ENCODE results near the gene KLHL17.
"Not testable (repeated sequence)": the region's sequence is repeated elsewhere in the genome, so short reads cannot be mapped to it uniquely, and the experiment has no call there.

KLHL17 gene

GRCh38 chr1:970242-970972 lies 10.0 kb downstream of the KLHL17 start:
- no peak for DNase-seq

GRCh38 chr1:970973-971730 lies 10.8 kb downstream of the KLHL17 start:
- no peak for DNase-seq

DNA sequence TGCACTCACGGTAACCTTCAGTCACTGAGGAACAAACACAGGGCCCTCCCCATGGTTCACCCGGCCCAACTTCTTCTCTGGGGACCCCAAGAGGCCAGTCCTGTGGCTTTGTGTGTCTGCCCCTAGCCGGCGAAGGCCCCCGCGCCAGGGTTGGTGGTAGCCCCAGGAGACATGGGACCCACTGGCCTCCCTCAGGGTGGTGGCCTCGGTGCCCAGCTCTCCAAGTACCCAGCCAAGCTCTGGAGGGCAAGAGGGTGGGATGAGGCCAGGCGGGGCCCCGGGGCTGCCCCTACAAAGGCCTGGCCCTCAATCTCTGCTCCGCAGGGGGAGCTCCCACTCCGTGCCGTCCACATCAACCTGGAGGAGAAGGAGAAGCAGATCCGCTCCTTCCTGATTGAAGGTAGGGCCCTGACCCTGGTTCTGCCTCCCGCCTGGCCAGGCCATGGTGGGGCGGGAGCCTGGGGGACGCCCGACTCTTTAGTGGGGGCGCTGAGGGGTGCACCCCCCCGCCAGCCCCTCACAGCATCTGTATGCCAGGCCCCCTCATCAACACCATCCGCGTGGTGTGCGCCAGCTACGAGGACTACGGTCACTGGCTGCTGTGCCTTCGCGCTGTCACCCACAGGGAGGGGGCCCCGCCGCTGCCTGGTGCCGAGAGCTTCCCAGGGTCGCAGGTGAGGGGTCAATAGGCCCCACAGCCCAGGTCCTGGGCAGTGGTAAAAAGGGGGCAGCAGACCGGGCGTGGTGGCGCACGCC lies 11.5 kb downstream of the KLHL17 start:
- no peak for DNase-seq

GRCh38 chr1:972726-973458 lies 12.5 kb downstream of the KLHL17 start:
- DNase-seq: no peak

DNA sequence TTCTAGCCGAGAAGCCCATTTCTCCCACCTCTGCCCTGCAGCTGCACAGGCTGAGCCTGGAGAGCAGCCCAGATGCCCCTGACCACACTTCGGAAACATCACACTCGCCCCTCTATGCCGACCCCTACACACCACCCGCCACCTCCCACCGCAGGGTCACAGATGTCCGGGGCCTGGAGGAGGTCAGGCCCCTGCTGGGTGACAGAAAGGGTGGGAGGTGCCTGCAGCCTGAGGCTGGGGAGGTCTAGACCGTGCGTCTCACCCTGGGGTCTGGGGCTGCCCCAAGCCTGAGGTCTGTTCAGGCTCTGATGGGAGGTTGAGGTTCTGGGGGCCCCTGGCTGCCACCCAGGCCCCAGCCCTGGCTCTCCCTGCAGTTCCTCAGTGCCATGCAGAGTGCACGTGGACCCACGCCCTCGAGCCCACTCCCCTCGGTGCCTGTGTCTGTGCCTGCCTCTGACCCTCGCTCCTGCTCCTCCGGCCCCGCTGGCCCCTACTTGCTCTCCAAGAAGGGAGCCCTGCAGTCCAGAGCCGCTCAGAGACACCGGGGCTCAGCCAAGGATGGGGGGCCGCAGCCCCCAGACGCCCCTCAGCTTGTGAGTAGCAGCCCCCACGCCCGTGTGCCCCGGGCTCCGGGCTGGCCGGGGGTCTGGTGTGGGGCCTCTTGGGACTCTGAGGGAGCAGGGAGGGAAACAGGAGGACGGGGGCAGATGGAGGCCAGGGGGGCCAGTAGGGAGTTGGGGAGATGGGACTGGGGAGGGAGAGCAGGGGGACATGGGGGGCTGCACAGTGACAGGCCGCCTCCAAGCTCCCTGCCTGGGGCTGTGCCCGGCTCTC lies 13.3 kb downstream of the KLHL17 start:
- no peak for DNase-seq

DNA sequence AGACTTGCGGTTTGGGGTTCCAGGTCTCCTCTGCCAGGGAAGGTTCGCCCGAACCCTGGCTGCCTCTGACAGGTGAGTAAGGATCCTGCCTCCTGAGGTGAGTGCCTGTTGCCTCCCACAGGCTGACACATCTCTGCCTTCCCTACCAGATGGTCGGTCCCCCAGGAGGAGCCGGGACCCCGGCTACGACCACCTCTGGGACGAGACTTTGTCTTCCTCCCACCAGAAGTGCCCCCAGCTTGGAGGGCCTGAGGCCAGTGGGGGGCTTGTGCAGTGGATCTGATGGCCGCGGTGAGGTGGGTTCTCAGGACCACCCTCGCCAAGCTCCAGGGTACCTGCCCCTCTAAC lies 13.9 kb downstream of the KLHL17 start:
- DNase-seq: no peak

DNA sequence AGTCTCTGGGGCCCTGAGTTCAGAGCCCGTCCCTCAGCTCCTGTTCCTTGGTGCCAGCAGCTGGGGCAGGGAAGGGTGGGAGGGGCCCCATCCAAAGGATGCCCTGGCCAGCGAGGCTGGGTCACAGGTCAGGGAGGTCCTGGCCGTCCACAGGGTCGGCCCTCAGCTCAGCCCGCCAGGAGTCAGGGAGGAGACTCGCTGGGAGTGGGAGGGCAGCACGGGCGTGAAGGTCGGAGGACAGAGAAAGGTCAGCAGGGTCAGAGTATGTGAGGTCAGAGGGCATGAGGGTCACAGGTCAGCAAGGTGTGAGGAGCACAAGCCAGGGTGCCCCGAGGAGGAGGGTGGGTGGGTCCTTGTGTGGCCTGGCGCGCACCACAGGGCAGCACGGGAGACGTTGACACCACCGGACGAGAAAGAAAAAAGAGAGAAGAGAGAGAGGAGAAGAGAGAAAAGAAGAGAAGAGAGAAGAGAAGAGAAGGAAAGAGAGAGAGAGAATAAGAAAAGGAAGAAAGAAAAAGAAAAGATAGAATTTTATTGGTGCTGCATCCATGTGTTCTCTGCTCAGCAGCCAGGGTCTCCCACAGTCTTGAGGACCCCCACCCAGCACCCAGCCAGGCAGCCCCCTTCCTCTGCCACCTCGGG lies 14.4 kb downstream of the KLHL17 start:
- DNase-seq: no peak

GRCh38 chr1:975365-975764 lies 15.0 kb downstream of the KLHL17 start:
- no peak for DNase-seq

- peak; percentile 64 for DNase-seq
Measured at GRCh38 chr1:975896-976683, 15.7 kb downstream of the KLHL17 start.

- not testable (repeated sequence) for DNase-seq
Measured at GRCh38 chr1:976791-977190, 16.4 kb downstream of the KLHL17 start.

DNA sequence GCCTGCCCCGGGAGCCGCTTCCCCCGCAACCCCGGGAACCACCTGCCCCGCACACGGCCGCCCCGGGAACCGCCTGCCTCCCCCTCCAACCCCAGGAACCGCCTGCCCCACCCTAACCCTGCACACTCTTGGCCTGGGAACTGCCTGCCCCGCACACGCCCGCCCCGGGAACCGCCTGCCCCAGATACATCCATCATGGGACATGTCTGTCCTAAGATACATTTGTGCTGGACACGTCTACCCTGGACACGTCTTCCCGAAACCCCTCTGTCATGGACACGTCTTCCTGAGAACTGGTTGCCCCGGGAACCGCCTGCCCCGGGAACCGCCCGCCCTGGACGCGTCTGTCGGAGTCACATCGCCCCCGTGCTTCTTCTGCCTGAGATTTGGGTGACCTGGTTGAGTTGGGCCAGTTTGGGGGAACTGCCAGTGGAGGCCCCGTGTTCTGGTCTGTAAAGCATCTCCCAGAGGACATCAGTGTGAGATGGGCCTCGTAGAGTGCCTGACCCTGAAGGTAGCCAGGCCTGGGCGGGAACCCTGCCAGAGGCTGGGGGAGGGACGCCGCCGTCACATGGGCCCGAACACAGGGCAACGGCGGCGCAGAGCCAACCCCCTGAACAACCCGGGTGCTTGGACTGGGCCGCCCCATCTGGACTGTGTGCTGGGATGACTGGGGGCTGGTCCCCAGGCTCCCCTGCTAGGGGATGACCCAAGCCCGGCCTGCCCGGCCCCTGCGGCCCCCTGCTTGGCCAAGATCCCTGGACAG lies 17.9 kb downstream of the KLHL17 start:
- peak; percentile 32 for DNase-seq

GRCh38 chr1:978835-979743 lies 18.7 kb downstream of the KLHL17 start:
- DNase-seq: peak; percentile 30

- DNase-seq: no peak
Measured at GRCh38 chr1:979744-980072, 19.3 kb downstream of the KLHL17 start.

DNA sequence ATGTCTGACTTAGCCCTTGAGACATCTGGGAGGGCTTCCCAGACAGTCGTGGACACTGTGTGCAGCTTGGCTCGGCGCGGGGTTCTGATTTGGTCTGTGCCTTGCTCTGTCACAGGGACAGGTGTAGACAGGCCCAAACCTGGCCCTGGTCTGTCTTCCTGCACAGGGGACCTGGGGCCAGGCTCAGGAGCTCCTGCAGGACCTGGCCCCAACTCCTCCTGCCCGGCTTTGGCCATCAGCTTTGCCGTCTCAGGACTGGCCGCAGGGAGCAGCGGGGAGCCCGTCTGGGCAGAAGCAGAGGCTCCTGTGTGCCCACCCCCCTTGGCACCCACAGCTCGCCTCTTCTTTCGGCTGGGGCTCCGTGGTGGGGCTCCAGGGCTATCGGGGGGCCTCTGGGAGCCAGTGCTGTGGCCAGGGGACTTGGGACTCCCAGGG lies 19.8 kb downstream of the KLHL17 start:
- peak; percentile 32 for DNase-seq

DNA sequence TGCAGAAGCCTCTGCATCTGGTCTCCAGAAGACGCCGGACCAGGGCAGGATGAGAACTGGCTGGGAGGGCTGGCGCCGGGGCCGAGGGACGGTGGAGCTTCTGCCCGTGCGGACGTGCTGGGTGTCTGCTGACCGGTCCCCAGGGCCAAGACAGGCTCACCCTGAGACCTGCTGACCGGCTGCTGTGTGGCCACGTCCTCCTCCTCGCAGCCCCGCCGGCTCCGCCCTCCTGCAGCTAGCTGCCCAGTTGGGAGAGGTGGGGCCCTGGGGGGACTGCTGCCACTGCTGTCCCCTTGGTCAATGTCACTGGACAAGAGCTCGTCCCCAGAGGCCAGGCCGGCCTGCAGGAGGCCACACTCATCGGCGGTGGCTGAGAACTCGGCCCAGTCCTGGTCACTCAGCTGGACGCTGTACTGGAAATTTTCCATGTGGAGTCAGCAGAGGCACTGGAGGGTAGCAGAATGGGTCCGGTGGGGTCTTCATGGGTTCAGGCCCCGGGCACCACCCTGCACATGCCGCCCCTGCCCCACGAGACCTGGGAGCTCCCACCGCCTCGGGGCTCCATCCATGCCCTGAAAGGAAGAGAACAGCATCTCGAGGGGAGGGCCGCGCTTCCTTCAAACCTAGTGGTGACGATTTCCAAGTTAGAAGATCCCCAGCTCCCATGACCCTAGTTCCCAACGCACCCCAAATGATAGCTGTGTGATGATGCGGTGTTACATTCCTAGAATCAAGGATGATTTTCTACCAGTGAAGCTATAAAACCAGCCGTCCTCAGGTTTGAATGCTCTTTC lies 20.4 kb downstream of the KLHL17 start:
- no peak for DNase-seq

DNA sequence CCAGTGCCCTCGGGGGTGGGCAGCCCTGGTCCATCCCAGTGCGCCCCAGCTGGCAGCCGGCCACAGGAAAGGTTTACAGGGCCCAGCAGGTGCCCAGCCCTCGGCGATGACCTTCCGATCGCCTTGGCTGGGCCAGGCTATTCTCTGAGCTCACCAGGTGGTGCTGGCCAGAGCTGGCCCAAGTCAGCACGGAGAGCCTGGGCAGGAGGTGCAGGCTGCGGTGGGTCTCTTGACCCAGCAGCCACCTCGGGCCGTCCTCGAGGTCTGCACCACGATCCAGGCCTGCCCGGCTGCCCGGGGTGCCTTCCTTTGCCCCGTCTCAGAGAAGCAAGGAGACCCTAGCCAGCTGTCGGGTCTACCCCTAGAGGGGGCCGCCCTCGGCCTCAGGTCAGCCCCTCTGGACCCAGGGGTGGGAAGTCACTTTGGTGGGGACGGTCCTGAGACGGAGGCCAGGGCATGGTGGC lies 21.1 kb downstream of the KLHL17 start:
- no peak for DNase-seq

DNA sequence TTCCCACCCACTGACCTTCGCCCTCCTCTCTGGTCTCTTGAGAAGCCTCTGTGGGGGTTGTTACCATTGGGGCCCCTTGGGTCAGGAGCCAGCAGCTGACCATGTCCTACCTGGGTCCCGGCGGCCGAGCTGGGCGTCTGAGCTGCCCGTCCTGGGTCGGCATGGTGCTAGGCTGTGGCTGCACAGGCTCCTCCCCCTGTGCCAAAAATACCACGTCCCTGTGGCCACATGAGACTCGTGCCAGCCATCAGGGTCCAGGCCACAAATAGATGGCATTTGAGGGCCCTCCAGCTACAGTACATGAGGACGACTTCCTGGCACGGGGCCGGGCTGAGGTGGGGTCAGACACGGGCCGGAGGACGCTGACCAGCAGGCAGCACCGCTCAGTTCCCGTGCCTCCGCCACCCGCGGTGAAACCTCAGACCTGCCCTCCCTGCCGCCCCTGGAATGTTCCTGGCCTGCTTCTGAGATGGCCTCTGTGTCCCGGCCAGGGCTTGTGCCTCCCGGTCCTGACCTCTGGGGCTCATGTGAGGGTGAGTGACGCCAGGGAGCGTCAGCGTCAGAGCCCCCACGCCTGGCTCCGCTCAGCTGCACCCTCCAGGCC lies 21.7 kb downstream of the KLHL17 start, which contains the start of gene PERM1:
TSS of gene PERM1 (minus strand) at position 139 of the 604 bp plus-strand sequence. CDS start 1,064 bp downstream, outside the sequence.
- DNase-seq: no peak

Data from activated CD4-positive, CD25-positive, alpha-beta regulatory T cell treated with anti-CD3 and anti-CD28 coated beads, Interleukin-2, amount 50 U/mL, for 72 hours (primary cell).